Loucy (cell line): ENCODE measurements around the gene NDRG2.

Experiments used
- H2AFZ ChIP-seq: fragments of 200-600 bp; sonication (generic); 2 replicates; pipeline ENCODE4 v1.6.0; 2016; ENCODE audit warnings: antibody characterized with exemption, mild to moderate bottlenecking, low read length, moderate library complexity
- H3F3A ChIP-seq: fragments of 200-600 bp; 2 replicates; pipeline ENCODE4 v1.6.0; 2016; ENCODE audit warnings: antibody characterized with exemption, low read depth, mild to moderate bottlenecking
- H3K27me3 ChIP-seq: fragments of 200-600 bp; sonication (generic); 2 replicates; pipeline ENCODE4 v1.6.1; 2014; ENCODE audit warnings: low read length, mild to moderate bottlenecking; ENCODE audit not compliant: insufficient read depth, poor library complexity, severe bottlenecking
- H3K36me3 ChIP-seq: fragments of 200-600 bp; sonication (generic); 2 replicates; pipeline ENCODE4 v1.6.1; 2016; ENCODE audit warnings: low read length; ENCODE audit not compliant: insufficient read depth
- H3K4me1 ChIP-seq: fragments of 200-600 bp; sonication (generic); 2 replicates; pipeline ENCODE4 v1.5.1; 2014; ENCODE audit warnings: low read length, mild to moderate bottlenecking; ENCODE audit not compliant: insufficient read depth, poor library complexity, severe bottlenecking
- H3K4me2 ChIP-seq: fragments of 200-600 bp; sonication (generic); 2 replicates; pipeline ENCODE4 v1.6.0; 2014; ENCODE audit warnings: antibody characterized with exemption, low read length, low read depth, mild to moderate bottlenecking; ENCODE audit not compliant: poor library complexity, severe bottlenecking
- H3K4me3 ChIP-seq: fragments of 200-600 bp; sonication (generic); 2 replicates; pipeline ENCODE4 v1.5.1; 2014; ENCODE audit warnings: low read length, mild to moderate bottlenecking, mixed read lengths; ENCODE audit not compliant: poor library complexity, severe bottlenecking
- H3K79me2 ChIP-seq: fragments of 200-600 bp; sonication (generic); 2 replicates; pipeline ENCODE4 v1.6.1; 2014; ENCODE audit warnings: low read length; ENCODE audit not compliant: insufficient read depth
- H3K9ac ChIP-seq: fragments of 200-600 bp; sonication (generic); 2 replicates; pipeline ENCODE4 v1.6.0; 2014; ENCODE audit warnings: mild to moderate bottlenecking, low read depth, low read length, moderate library complexity; ENCODE audit not compliant: poor library complexity, severe bottlenecking
- H3K9me2 ChIP-seq: fragments of 200-600 bp; sonication (generic); replicated peaks from 2 replicates; pipeline ENCODE4 v1.6.1; 2016; ENCODE audit warnings: low read depth, low read length, mixed read lengths
- H3K9me3 ChIP-seq: fragments of 200-600 bp; sonication (generic); 2 replicates; pipeline ENCODE4 v1.6.1; 2014; ENCODE audit warnings: mild to moderate bottlenecking, antibody characterized with exemption, low read length, low read depth; ENCODE audit not compliant: insufficient read depth
- H4K20me1 ChIP-seq: fragments of 200-600 bp; sonication (generic); 2 replicates; pipeline ENCODE4 v1.6.0; 2014; ENCODE audit warnings: antibody characterized with exemption, low read length, mild to moderate bottlenecking; ENCODE audit not compliant: insufficient read depth, poor library complexity, severe bottlenecking
- EZH2phosphoT487 ChIP-seq: fragments of 200-600 bp; IDR thresholded peaks from 2 replicates; pipeline ENCODE4 v1.6.1; 2018; ENCODE audit warnings: antibody characterized with exemption, mild to moderate bottlenecking, moderate library complexity, borderline replicate concordance
- TF ChIP-seq, protein P1 (sequence below): fragments of 200-600 bp; sonication (generic); conservative IDR thresholded peaks from 2 replicates; pipeline ENCODE4 v1.5.1; 2014; ENCODE audit warnings: mild to moderate bottlenecking, antibody characterized with exemption, low read length

The NDRG2 gene

GRCh38 chr14:21024585-21025370 is at the start of gene NDRG2:
TSS of gene NDRG2 (minus strand) at chr14:21025061. CDS start at chr14:21023315, 1,746 bp downstream.
- peak within 1 kb of the TSS; percentile 87 for H2AFZ ChIP-seq
- peak within 1 kb of the TSS; percentile 88 for H3K4me3 ChIP-seq
- no peaks in the 10 kb centered on the region for H3K27me3 ChIP-seq
- H3K9ac ChIP-seq = peak within 1 kb of the TSS; percentile 84
- 0 out of 2 replicates have a peak, but pooled peaks cover 5% of the 10 kb centered on the region for H3K79me2 ChIP-seq
- peaks cover 11% of the 10 kb centered on the region for H3K4me1 ChIP-seq
- H4K20me1 ChIP-seq = no peaks in the 10 kb centered on the region
- H3K9me3 ChIP-seq = no peaks in the 10 kb centered on the region
- H3K36me3 ChIP-seq = no peaks in the 10 kb centered on the region
- TF ChIP-seq EZH2phosphoT487 = no peak
- TF ChIP-seq, protein P1, sequence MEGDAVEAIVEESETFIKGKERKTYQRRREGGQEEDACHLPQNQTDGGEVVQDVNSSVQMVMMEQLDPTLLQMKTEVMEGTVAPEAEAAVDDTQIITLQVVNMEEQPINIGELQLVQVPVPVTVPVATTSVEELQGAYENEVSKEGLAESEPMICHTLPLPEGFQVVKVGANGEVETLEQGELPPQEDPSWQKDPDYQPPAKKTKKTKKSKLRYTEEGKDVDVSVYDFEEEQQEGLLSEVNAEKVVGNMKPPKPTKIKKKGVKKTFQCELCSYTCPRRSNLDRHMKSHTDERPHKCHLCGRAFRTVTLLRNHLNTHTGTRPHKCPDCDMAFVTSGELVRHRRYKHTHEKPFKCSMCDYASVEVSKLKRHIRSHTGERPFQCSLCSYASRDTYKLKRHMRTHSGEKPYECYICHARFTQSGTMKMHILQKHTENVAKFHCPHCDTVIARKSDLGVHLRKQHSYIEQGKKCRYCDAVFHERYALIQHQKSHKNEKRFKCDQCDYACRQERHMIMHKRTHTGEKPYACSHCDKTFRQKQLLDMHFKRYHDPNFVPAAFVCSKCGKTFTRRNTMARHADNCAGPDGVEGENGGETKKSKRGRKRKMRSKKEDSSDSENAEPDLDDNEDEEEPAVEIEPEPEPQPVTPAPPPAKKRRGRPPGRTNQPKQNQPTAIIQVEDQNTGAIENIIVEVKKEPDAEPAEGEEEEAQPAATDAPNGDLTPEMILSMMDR = no peak
- H3F3A ChIP-seq = no peaks in the 10 kb centered on the region
- H3K4me2 ChIP-seq = peak within 1 kb of the TSS; percentile 89
- H3K9me2 ChIP-seq = no peaks in the 10 kb centered on the region

- Histone ChIP-seq H3K9me2 (no peaks in the 10 kb centered on the region), H3K4me1 (peaks cover 32% of the 10 kb centered on the region), H3K4me3 (no peak overlapping the region), H3F3A (no peaks in the 10 kb centered on the region), H3K79me2 (no peaks in the 10 kb centered on the region), H4K20me1 (no peaks in the 10 kb centered on the region), H2AFZ (no peak overlapping the region), H3K9me3 (no peaks in the 10 kb centered on the region), H3K27me3 (no peaks in the 10 kb centered on the region), H3K36me3 (no peaks in the 10 kb centered on the region), H3K9ac (no peak overlapping the region), H3K4me2 (no peak overlapping the region)
- TF ChIP-seq EZH2phosphoT487 = no peak
- TF ChIP-seq, protein P1 = no peak
Observed at GRCh38 chr14:21073921-21074320, 49.1 kb upstream of the NDRG2 start.

DNA sequence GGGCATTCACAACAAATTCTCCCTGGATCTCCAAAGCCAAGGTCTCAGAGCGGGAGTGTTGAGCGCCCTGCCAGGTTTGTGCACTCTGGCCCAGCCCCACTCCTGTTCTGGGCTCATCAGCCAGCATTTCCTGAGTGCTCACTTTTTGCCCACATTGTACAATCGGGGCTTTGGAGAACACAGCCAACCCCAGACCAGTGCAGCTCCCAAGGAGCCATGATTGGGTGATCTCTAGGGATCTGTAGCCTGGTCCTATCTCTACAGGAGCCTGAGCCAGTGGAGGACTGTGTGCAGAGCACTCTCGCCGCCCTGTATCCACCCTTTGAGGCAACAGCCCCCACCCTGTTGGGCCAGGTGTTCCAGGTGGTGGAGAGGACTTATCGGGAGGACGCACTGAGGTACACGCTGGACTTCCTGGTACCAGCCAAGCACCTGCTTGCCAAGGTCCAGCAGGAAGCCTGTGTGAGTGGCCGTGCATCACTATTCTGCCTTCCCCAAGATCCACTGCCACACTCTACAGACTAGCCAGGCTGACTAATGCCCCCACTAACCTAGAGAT is 48.0 kb upstream of the NDRG2 start:
- Histone ChIP-seq H4K20me1 (no peaks in the 10 kb centered on the region), H3K79me2 (no peaks in the 10 kb centered on the region), H3K9me2 (no peaks in the 10 kb centered on the region), H3F3A (no peaks in the 10 kb centered on the region), H3K9ac (peak overlapping the region; percentile 83), H2AFZ (no peak overlapping the region), H3K9me3 (no peaks in the 10 kb centered on the region), H3K4me1 (peaks cover 32% of the 10 kb centered on the region), H3K36me3 (no peaks in the 10 kb centered on the region), H3K27me3 (no peaks in the 10 kb centered on the region), H3K4me3 (no peak overlapping the region), H3K4me2 (peak overlapping the region; percentile 96)
- TF ChIP-seq EZH2phosphoT487 = no peak
